GM12872 (cell line): ENCODE results near the gene EPB41L4A.

ENCODE experiments used
- TF ChIP-seq, protein P1 (sequence below): IDR thresholded peaks from 3 replicates; pipeline ENCODE4 v1.5.1; 2011; ENCODE audit warnings: low read depth, mild to moderate bottlenecking, low read length, moderate library complexity; ENCODE audit not compliant: insufficient read depth

Gene EPB41L4A

DNA sequence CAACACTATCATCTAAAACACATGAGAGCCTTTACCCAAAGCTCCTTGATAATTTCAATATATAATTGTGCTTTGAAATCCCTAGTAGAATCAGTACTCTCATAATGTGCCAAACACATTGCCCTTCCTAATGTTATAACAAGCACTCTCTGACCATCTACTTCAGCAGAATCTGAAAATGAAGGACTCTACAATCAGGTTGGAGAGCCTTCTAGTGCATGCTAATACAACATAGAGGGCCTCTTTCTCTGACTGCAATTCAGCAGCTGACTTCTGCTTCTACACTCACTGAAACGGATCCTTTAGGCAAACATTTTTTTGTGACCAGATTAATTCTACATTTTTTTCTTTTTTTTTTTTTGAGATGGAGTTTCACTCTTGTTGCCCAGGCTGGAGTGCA is 155.6 kb downstream of the EPB41L4A start:
- TF ChIP-seq, protein P1, sequence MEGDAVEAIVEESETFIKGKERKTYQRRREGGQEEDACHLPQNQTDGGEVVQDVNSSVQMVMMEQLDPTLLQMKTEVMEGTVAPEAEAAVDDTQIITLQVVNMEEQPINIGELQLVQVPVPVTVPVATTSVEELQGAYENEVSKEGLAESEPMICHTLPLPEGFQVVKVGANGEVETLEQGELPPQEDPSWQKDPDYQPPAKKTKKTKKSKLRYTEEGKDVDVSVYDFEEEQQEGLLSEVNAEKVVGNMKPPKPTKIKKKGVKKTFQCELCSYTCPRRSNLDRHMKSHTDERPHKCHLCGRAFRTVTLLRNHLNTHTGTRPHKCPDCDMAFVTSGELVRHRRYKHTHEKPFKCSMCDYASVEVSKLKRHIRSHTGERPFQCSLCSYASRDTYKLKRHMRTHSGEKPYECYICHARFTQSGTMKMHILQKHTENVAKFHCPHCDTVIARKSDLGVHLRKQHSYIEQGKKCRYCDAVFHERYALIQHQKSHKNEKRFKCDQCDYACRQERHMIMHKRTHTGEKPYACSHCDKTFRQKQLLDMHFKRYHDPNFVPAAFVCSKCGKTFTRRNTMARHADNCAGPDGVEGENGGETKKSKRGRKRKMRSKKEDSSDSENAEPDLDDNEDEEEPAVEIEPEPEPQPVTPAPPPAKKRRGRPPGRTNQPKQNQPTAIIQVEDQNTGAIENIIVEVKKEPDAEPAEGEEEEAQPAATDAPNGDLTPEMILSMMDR = no peak

DNA sequence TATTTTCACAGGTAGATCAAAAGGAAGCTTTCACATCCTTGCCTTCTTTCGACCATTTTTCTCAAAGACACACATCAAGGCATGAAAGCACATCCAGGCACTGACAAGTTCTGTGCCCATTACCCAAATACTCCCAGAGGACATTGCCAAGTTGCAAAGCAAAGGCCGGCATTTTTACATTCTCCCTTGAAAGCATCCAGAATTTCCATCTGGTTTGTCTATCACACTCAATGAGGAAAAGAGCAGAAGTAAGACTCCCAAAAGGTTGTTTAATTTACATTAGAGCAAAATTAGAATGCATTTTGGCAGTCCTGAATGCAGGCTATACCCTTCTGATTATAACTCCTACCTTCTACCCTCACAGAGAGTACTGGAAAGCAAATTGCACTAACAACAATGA is 160.5 kb downstream of the EPB41L4A start:
- TF ChIP-seq, protein P1 = no peak

DNA sequence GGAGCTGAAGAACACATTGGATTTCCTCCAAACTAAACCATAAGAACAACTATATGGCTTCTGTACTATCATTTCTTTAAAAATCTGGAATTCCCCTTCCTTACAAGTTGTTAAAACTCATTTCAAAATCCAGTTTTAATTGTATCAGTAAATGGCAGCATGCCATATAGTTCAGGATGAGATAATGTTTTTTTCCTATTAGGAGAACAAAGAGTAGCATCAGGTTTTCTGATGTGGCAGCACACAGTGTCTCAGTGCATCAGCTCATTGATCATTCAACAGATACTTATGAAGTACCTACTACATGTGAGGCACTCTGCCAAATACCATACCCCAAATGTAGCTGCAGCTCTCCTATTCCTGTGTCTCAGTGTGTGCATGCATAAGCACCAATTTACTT is 161.1 kb downstream of the EPB41L4A start:
- TF ChIP-seq, protein P1 = no peak

DNA sequence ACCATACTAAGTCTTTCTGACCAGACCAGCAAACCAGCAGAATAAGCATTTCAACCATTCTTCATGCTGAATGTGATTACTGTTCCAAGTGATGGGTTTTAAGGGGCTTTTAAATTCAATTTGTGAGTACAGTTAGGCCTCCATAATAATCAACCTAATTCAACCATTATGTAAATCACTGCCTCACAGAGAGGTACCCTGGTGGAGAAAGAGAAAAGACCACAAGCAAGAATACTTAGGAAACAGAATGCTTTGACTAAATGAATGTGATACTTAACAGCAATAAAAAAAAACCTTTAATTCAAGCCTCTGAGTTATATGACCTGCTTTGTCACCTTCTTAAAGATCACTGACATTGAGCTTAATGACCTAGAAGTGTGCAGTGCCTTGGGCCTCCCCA is 162.1 kb downstream of the EPB41L4A start:
- TF ChIP-seq, protein P1 = no peak

DNA sequence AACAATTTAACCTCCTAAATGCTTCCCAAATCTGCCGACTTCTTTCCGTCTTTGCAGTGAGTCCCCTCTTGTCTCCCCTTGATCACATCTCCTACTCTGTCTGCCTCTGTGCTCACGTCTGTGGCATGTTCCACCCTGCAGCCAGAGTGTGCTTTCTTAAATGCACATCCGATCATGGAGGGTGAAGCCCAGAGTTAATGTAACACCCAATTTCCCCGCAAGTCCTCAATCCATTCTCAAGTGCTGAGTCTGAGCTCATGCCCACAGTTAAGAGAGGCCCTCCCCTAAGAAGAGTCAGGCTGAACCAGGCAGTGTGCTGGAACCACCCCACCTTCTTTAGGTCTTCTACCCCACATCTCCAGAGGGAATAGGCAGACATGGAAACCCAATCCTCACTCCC is 164.8 kb downstream of the EPB41L4A start:
- TF ChIP-seq, protein P1 = no peak

DNA sequence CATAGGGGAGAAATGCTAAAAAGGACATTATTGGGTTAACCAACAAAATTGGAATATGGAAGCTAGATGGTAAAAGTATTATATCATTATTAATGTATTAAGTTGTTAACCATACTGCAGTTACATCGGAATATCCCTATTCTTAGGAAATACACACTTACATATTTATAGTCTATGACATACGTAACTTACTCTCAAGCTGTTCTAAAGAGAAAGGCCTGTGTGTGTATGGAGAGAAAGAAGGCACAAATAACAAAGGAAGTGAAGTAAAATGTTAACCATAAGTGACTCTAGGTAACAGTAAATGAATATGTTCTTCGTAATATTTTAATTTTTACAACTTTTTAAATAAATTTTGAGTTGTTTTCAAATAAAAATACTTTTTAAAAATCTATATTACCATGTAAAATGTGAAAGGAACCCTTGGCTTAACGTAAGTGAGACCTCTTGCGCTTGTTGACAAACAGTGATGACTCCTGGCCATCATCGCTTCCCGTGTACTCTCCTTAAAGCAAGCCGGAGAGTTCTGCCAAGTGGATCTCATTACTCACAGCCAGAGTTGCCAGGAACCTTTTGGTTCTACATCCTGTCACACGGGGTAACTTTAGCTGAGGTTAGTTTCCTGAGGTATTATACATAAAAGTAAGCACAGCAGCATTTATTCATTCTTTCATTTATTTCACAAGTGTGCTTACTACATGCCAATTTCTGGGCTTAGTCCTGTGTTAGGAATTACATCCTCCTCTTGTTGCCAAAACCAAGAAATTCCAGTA is 165.4 kb downstream of the EPB41L4A start:
- TF ChIP-seq, protein P1 = no peak

DNA sequence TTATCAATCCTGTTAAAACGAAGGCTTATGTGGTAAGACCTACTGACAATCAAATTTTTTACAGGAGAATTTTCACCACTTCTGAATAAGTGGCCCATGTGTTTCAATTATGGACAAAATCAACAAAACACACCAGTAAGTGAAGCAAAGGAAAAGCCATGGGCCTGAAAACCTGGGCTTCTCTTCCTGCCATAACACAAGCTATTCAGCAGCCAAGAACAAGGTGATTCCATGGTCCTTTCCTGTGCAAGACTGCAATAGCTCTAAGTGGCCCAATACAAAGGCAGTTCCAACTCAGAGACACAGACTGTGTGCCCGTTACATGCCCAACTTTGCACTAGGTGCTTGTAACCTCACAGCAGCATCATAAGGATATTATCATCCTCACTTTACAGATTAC is 168.5 kb downstream of the EPB41L4A start:
- TF ChIP-seq, protein P1 = no peak
